HepG2 (cell line): ENCODE results near the gene LAMB4.

Experiments
- ATRX ChIP-seq: sonication (generic); formaldehyde crosslinking; IDR thresholded peaks from 2 replicates; pipeline ENCODE4 v1.4.0; 2020; ENCODE audit warnings: missing genetic modification reagents, borderline replicate concordance
- EP300 ChIP-seq, 3 experiments: sonication (generic) in 1 of 3; formaldehyde crosslinking in 1 of 3; IDR thresholded peaks; 2 replicates each; pipeline versions ENCODE4 v1.5.1 to v1.6.1; 2011 to 2020; ENCODE audit warnings: low read depth in 2 of 3, low read length in 2 of 3, borderline replicate concordance in 1 of 3, improper control_type of control experiment in 1 of 3, mild to moderate bottlenecking in 1 of 3, missing genetic modification reagents in 1 of 3, moderate library complexity in 1 of 3
- HMG20A ChIP-seq: IDR thresholded peaks from 2 replicates; pipeline ENCODE4 v1.6.1; 2016; ENCODE audit warnings: borderline replicate concordance
- POLR2A ChIP-seq, 2 experiments: IDR thresholded peaks; 2 replicates each; pipeline ENCODE4 v1.6.1; 2011; ENCODE audit warnings: low read depth in 2 of 2, low read length in 2 of 2, mild to moderate bottlenecking in 1 of 2, moderate library complexity in 1 of 2; ENCODE audit not compliant: insufficient read depth in 1 of 2
- POLR2AphosphoS2 ChIP-seq: IDR thresholded peaks from 2 replicates; pipeline ENCODE4 v1.6.1; 2011; ENCODE audit warnings: low read depth, low read length, improper control_type of control experiment
- POLR2AphosphoS5 ChIP-seq: IDR thresholded peaks from 2 replicates; pipeline ENCODE4 v1.6.1; 2012; ENCODE audit warnings: low read depth, low read length
- REST ChIP-seq, 2 experiments: IDR thresholded peaks; 2 replicates each; pipeline ENCODE4 v1.6.1; 2011 to 2012; ENCODE audit warnings: low read length in 2 of 2, borderline replicate concordance in 1 of 2, low read depth in 1 of 2, mild to moderate bottlenecking in 1 of 2, moderate library complexity in 1 of 2
- ZC3H4 ChIP-seq: sonication (generic); formaldehyde crosslinking; IDR thresholded peaks from 2 replicates; pipeline ENCODE4 v1.4.0; 2020; ENCODE audit warnings: missing genetic modification reagents, borderline replicate concordance
- ZFX ChIP-seq: sonication (generic); formaldehyde crosslinking; IDR thresholded peaks from 2 replicates; pipeline ENCODE4 v1.4.0; 2020; ENCODE audit warnings: mild to moderate bottlenecking, low read depth, missing genetic modification reagents, moderate library complexity
- ZNF331 ChIP-seq: sonication (generic); formaldehyde crosslinking; IDR thresholded peaks from 2 replicates; pipeline ENCODE4 v1.4.0; 2020; ENCODE audit warnings: missing genetic modification reagents
- ZNF557 ChIP-seq: sonication (generic); formaldehyde crosslinking; IDR thresholded peaks from 2 replicates; pipeline ENCODE4 v1.4.0; 2020; ENCODE audit warnings: missing genetic modification reagents
- ZNF639 ChIP-seq: conservative IDR thresholded peaks from 2 replicates; pipeline ENCODE4 v1.6.1; 2018; ENCODE audit warnings: missing genetic modification reagents
- TF ChIP-seq, protein P1 (sequence below): sonication (generic); formaldehyde crosslinking; IDR thresholded peaks from 2 replicates; pipeline ENCODE4 v1.5.0; 2020; ENCODE audit warnings: mild to moderate bottlenecking, missing genetic modification reagents, moderate library complexity

GRCh38 chr7:108024538-108024937, 105.6 kb downstream of the LAMB4 start:
- no peak for TF ChIP-seq EP300 (IDR thresholded peaks at IDR 0.05; ENCODE audit: low read depth in 2 of 2, low read length in 2 of 2)
- no peak for TF ChIP-seq EP300 (CRISPR knock-in tag; IDR thresholded peaks at IDR 0.05; ENCODE audit: borderline replicate concordance)
- TF ChIP-seq ZNF639 (CRISPR knock-in tag) = no peak
- TF ChIP-seq ZNF331 (CRISPR knock-in tag) = no peak
- TF ChIP-seq POLR2A (IDR thresholded peaks at IDR 0.05; ENCODE audit: insufficient read depth in 1 of 2, low read depth in 2 of 2, low read length in 2 of 2) = no peak
- TF ChIP-seq POLR2AphosphoS2 = no peak
- TF ChIP-seq HMG20A (CRISPR knock-in tag) = no peak
- no peak for TF ChIP-seq POLR2AphosphoS5
- TF ChIP-seq REST (IDR thresholded peaks at IDR 0.05; ENCODE audit: borderline replicate concordance in 1 of 2, low read depth in 1 of 2, low read length in 2 of 2) = no peak
- TF ChIP-seq ZC3H4 (CRISPR knock-in tag) = no peak
- no peak for TF ChIP-seq ZNF557 (CRISPR knock-in tag)
- no peak for TF ChIP-seq ATRX (CRISPR knock-in tag)
- TF ChIP-seq, protein P1, sequence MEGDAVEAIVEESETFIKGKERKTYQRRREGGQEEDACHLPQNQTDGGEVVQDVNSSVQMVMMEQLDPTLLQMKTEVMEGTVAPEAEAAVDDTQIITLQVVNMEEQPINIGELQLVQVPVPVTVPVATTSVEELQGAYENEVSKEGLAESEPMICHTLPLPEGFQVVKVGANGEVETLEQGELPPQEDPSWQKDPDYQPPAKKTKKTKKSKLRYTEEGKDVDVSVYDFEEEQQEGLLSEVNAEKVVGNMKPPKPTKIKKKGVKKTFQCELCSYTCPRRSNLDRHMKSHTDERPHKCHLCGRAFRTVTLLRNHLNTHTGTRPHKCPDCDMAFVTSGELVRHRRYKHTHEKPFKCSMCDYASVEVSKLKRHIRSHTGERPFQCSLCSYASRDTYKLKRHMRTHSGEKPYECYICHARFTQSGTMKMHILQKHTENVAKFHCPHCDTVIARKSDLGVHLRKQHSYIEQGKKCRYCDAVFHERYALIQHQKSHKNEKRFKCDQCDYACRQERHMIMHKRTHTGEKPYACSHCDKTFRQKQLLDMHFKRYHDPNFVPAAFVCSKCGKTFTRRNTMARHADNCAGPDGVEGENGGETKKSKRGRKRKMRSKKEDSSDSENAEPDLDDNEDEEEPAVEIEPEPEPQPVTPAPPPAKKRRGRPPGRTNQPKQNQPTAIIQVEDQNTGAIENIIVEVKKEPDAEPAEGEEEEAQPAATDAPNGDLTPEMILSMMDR (CRISPR knock-in tag) = no peak
- no peak for TF ChIP-seq ZFX (CRISPR knock-in tag)
